ENCODE data around the gene NAPB.

GRCh38 chr20:23397961-23398360 is 23.3 kb downstream of the NAPB start:
- TF ChIP-seq EP300 (IDR thresholded peaks at IDR 0.05): no peak
- no peak for TF ChIP-seq POLR2A (IDR thresholded peaks at IDR 0.05)
